HepG2 (cell line): ENCODE results near the gene CD46. TPM values are rescaled to one million over a fixed set of nuclear protein-coding genes. Genes with fewer than 3 reads are reported as not detected.
A peak's percentile ranks its signal among the peaks of the same experiment; 100 is the strongest.

Experiments used
- ASH2L ChIP-seq: fragments of 300-600, 200-600 bp; sonication (generic); IDR thresholded peaks from 2 replicates; pipeline ENCODE4 v1.7.0; 2017; ENCODE audit warnings: low read depth, mild to moderate bottlenecking, moderate library complexity, mixed read lengths, low read length; ENCODE audit not compliant: insufficient read length
- BCL6 ChIP-seq: IDR thresholded peaks from 2 replicates; pipeline ENCODE4 v1.6.1; 2016; ENCODE audit warnings: missing genetic modification reagents, missing compliant biosample characterization
- CCDC6 ChIP-seq: sonication (generic); formaldehyde crosslinking; IDR thresholded peaks from 2 replicates; pipeline ENCODE4 v1.8.1; 2022; ENCODE audit warnings: mild to moderate bottlenecking, missing genetic modification reagents, moderate library complexity
- CSRNP1 ChIP-seq: sonication (generic); formaldehyde crosslinking; IDR thresholded peaks from 2 replicates; pipeline ENCODE4 v1.8.1; 2023; ENCODE audit warnings: mild to moderate bottlenecking, missing genetic modification reagents
- EEA1 ChIP-seq: sonication (generic); formaldehyde crosslinking; IDR thresholded peaks from 2 replicates; pipeline ENCODE4 v1.5.1; 2020; ENCODE audit warnings: mild to moderate bottlenecking, missing genetic modification reagents, borderline replicate concordance
- GPN1 ChIP-seq: sonication (generic); formaldehyde crosslinking; IDR thresholded peaks from 2 replicates; pipeline ENCODE4 v1.5.1; 2020; ENCODE audit warnings: missing genetic modification reagents, borderline replicate concordance
- HDAC1 ChIP-seq: sonication (generic); formaldehyde crosslinking; IDR thresholded peaks from 2 replicates; pipeline ENCODE4 v1.5.1; 2020; ENCODE audit warnings: mild to moderate bottlenecking, missing genetic modification reagents
- KDM5A ChIP-seq: fragments of 200-600 bp; sonication (generic); IDR thresholded peaks from 2 replicates; pipeline ENCODE4 v1.7.0; 2018; ENCODE audit warnings: antibody characterized with exemption, mild to moderate bottlenecking, low read length, borderline replicate concordance
- KLF16 ChIP-seq, 2 experiments: sonication (generic) in 1 of 2; formaldehyde crosslinking in 1 of 2; IDR thresholded peaks; 2 replicates each; pipeline versions ENCODE4 v1.6.1 to v1.8.0; 2016 to 2023; ENCODE audit warnings: missing genetic modification reagents in 2 of 2, missing compliant biosample characterization in 1 of 2
- KMT2A ChIP-seq: sonication (generic); formaldehyde crosslinking; IDR thresholded peaks from 2 replicates; pipeline ENCODE4 v1.4.0; 2020; ENCODE audit warnings: missing genetic modification reagents
- MXD4 ChIP-seq: IDR thresholded peaks from 2 replicates; pipeline ENCODE4 v1.6.1; 2016; ENCODE audit warnings: mild to moderate bottlenecking, missing biosample characterization, missing genetic modification reagents
- POLR2AphosphoS5 ChIP-seq: IDR thresholded peaks from 2 replicates; pipeline ENCODE4 v1.6.1; 2012; ENCODE audit warnings: low read depth, low read length
- RBM22 ChIP-seq: fragments of 200-400 bp; formaldehyde crosslinking; optimal IDR thresholded peaks from 2 replicates; pipeline ENCODE3; 2017; ENCODE audit warnings: mild to moderate bottlenecking, low read length, moderate library complexity
- SAP130 ChIP-seq: IDR thresholded peaks from 2 replicates; pipeline ENCODE4 v1.6.1; 2016; ENCODE audit warnings: low read depth
- SRF ChIP-seq: IDR thresholded peaks from 2 replicates; pipeline ENCODE4 v1.6.1; 2011; ENCODE audit warnings: mild to moderate bottlenecking, low read depth, low read length, moderate library complexity
- SRSF9 ChIP-seq: fragments of 200-400 bp; formaldehyde crosslinking; IDR thresholded peaks from 2 replicates; pipeline ENCODE4 v1.6.1; 2018; ENCODE audit warnings: borderline replicate concordance, mild to moderate bottlenecking, low read depth, low read length; ENCODE audit not compliant: insufficient read depth, poor library complexity, severe bottlenecking
- STAT6 ChIP-seq: sonication (generic); formaldehyde crosslinking; IDR thresholded peaks from 2 replicates; pipeline ENCODE4 v1.4.0; 2020; ENCODE audit warnings: missing genetic modification reagents, mild to moderate bottlenecking, borderline replicate concordance
- ZFP91 ChIP-seq: sonication (generic); formaldehyde crosslinking; IDR thresholded peaks from 2 replicates; pipeline ENCODE4 v1.9.0; 2022; ENCODE audit warnings: missing genetic modification reagents, mild to moderate bottlenecking, borderline replicate concordance
- ZNF180 ChIP-seq: sonication (generic); formaldehyde crosslinking; IDR thresholded peaks from 2 replicates; pipeline ENCODE4 v1.4.0; 2020; ENCODE audit warnings: low read depth, missing genetic modification reagents, borderline replicate concordance
- ZNF263 ChIP-seq: sonication (generic); formaldehyde crosslinking; IDR thresholded peaks from 2 replicates; pipeline ENCODE4 v1.4.0; 2020; ENCODE audit warnings: missing genetic modification reagents
- ZNF337 ChIP-seq: sonication (generic); formaldehyde crosslinking; IDR thresholded peaks from 2 replicates; pipeline ENCODE4 v1.5.1; 2020; ENCODE audit warnings: missing genetic modification reagents, low read depth, mild to moderate bottlenecking, borderline replicate concordance
- ZNF44 ChIP-seq: sonication (generic); formaldehyde crosslinking; IDR thresholded peaks from 2 replicates; pipeline ENCODE4 v1.5.1; 2020; ENCODE audit warnings: mild to moderate bottlenecking, missing genetic modification reagents
- ZNF510 ChIP-seq: sonication (generic); formaldehyde crosslinking; IDR thresholded peaks from 2 replicates; pipeline ENCODE4 v1.4.0; 2020; ENCODE audit warnings: low read depth, mild to moderate bottlenecking, missing genetic modification reagents
- ZNF546 ChIP-seq: sonication (generic); formaldehyde crosslinking; conservative IDR thresholded peaks from 2 replicates; pipeline ENCODE4 v1.8.1; 2023; ENCODE audit warnings: mild to moderate bottlenecking, missing genetic modification reagents
- polyA plus RNA-seq, 8 experiments: library from polyadenylated mRNA; depleted of rRNA in 3 of 8; stranded (reverse) in 7 of 8; unstranded in 1 of 8; fragments of >200 nt; fragmentation: Illumina TruSeq in 4 of 8; extraction: Trizol in 4 of 8; gene quantifications; 2 replicates each; pipeline versions ENCODE4 v1.2.1 to v1.2.3, GENCODE V29; 2011 to 2016; ENCODE audit warnings: low read depth in 4 of 8, missing spikeins in 1 of 8, mixed read lengths in 1 of 8; ENCODE audit not compliant: insufficient read depth in 1 of 8
- total RNA-seq, 5 experiments: library from RNA; depleted of rRNA; stranded (reverse); fragments of >200 nt; fragmentation: Illumina TruSeq; extraction: Trizol; gene quantifications; 2 replicates each; pipeline ENCODE4 v1.2.3, GENCODE V29; 2016; ENCODE audit warnings: low read depth in 1 of 5

CD46 gene
- total and polyA plus RNA-seq, 2 of the 13 experiments (the other 11 are each of a cell fraction or from before 2014, with no cell fraction given): 130 to 277 TPM

GRCh38 chr1:207751790-207752455 is at the start of gene CD46 (continued):
- TF ChIP-seq CSRNP1: peak; percentile 87; the same call in 1 of the 2 replicates
- TF ChIP-seq POLR2AphosphoS5: peak; percentile 95
- no peak for TF ChIP-seq RBM22
- peak; percentile 45; the same call in 1 of the 2 replicates for TF ChIP-seq KMT2A (CRISPR knock-in tag)
- peak in 1 of 2 experiments; percentile 72; a peak in 2 of 4 replicates for TF ChIP-seq KLF16 (CRISPR knock-in tag; IDR thresholded peaks at IDR 0.05)
- no peak for TF ChIP-seq SRF
- no peak for TF ChIP-seq EEA1 (CRISPR knock-in tag)
- peak; percentile 78 for TF ChIP-seq SAP130
- 0 out of 2 replicates have a peak, but pooled peaks have one; percentile 24 for TF ChIP-seq ZNF546 (CRISPR knock-in tag)
- no peak for TF ChIP-seq SRSF9
- no peak for TF ChIP-seq ZNF263 (CRISPR knock-in tag)
- TF ChIP-seq BCL6 (CRISPR knock-in tag): 0 out of 2 replicates have a peak, but pooled peaks have one; percentile 30
- TF ChIP-seq STAT6 (CRISPR knock-in tag): peak; percentile 9; the same call in 1 of the 2 replicates
- TF ChIP-seq KDM5A: peak; percentile 22; the same call in 1 of the 2 replicates
- TF ChIP-seq ZNF180 (CRISPR knock-in tag): 0 out of 2 replicates have a peak, but pooled peaks have one; percentile 61
- TF ChIP-seq ASH2L: peak; percentile 82
- TF ChIP-seq ZNF337 (CRISPR knock-in tag): peak; percentile 80; the same call in 1 of the 2 replicates
- no peak; the same call in 1 of the 2 replicates for TF ChIP-seq CCDC6
- peak; percentile 23; the same call in 1 of the 2 replicates for TF ChIP-seq ZNF44 (CRISPR knock-in tag)
- TF ChIP-seq MXD4 (CRISPR knock-in tag): no peak
- TF ChIP-seq GPN1: no peak
- peak; percentile 81 for TF ChIP-seq ZFP91 (CRISPR knock-in tag)
- peak; percentile 74; the same call in 1 of the 2 replicates for TF ChIP-seq ZNF510 (CRISPR knock-in tag)
- peak; percentile 43 for TF ChIP-seq HDAC1 (CRISPR knock-in tag)
